ENCODE data around the gene RALGDS. TPM values are rescaled to one million over a fixed set of nuclear protein-coding genes. Genes with fewer than 3 reads are reported as not detected.

The RALGDS gene
- total and polyA plus RNA-seq, 2 donors (not counting 1 experiment from before 2014, with no cell fraction given), result 62.4 to 88.0 TPM

GRCh38 chr9:133131506-133131905, 10.5 kb upstream of the RALGDS start:
- peaks cover 0 to 8% of the 10 kb centered on the region in 2 experiments for H3K36me3 ChIP-seq (replicated peaks in 1 of 2; ENCODE audit: control extremely low read depth in 1 of 2, control insufficient read depth in 1 of 2, extremely low read depth in 1 of 2, insufficient read depth in 2 of 2, low read length in 1 of 2)
- POLR2A ChIA-PET, result interaction anchor here (0.7 to 1.8 kb wide), 4 partner anchors 10 to 17 kb away, joined by 4 to 7 read pairs (median 5); partner anchors contain the start of gene RALGDS
- no peak for DNase-seq
- ATAC-seq (ENCODE audit: low read depth), result no peak
- no peak overlapping the region for H3K4me3 ChIP-seq (ENCODE audit: control extremely low read depth in 1 of 5, extremely low read depth in 1 of 5, insufficient read depth in 1 of 5, low read depth in 2 of 5, low read length in 4 of 5)
- H3K4me2 ChIP-seq (replicated peaks; ENCODE audit: low read depth, low read length, poor library complexity, severe bottlenecking), result peak overlapping the region; percentile 52
- TF ChIP-seq CTCF (IDR thresholded peaks at IDR 0.05), result no peak
- TF ChIP-seq EZH2 (IDR thresholded peaks at IDR 0.05; ENCODE audit: borderline replicate concordance, insufficient read depth, low read depth, low read length, poor library complexity, severe bottlenecking), result no peak
- peak overlapping the region; percentile 71 to 95 for H3K27ac ChIP-seq (ENCODE audit: low read length in 2 of 2)
- peak overlapping the region; percentile 59 for H3K4me3 Mint-ChIP-seq
- H2AFZ ChIP-seq (ENCODE audit: insufficient read depth, low read depth, low read length, poor library complexity, severe bottlenecking), result no peak overlapping the region
- H3K4me1 Mint-ChIP-seq, result peaks cover 67% of the 10 kb centered on the region
- peak overlapping the region; percentile 100 for H3K27ac Mint-ChIP-seq
- H3K9ac ChIP-seq (ENCODE audit: low read length), result no peak overlapping the region
- peaks cover 69% of the 10 kb centered on the region for H3K79me2 ChIP-seq (ENCODE audit: control insufficient read depth, insufficient read depth, low read length)
- no peaks in the 10 kb centered on the region for H3K9me3 ChIP-seq (ENCODE audit: control extremely low read depth in 1 of 3, control insufficient read depth in 2 of 3, insufficient read depth in 1 of 3, low read length in 2 of 3)
- H3K27me3 Mint-ChIP-seq, result no peaks in the 10 kb centered on the region
- intact Hi-C loops (cut with micrococcal nuclease), result no loop called here
- H3K27me3 ChIP-seq (replicated peaks in 1 of 4; ENCODE audit: control extremely low read depth in 1 of 4, control insufficient read depth in 3 of 4, insufficient read depth in 4 of 4, low read length in 3 of 4), result no peaks in the 10 kb centered on the region
- peaks cover 34 to 65% of the 10 kb centered on the region in 2 donors for H3K4me1 ChIP-seq (ENCODE audit: control insufficient read depth in 2 of 2, insufficient read depth in 2 of 2, low read length in 2 of 2)
- 85% methylated on average over 5 of the region's 5 CpGs for WGBS (ENCODE audit: insufficient coverage)
- CTCF ChIA-PET, result interaction anchor here (6.7 to 6.9 kb wide), 2 partner anchors 12 to 17 kb away, joined by 48 to 87 read pairs; no protein-coding TSS in a partner anchor
- no peaks in the 10 kb centered on the region for H3K9me3 Mint-ChIP-seq (ENCODE audit: insufficient read depth)
- no peaks in the 10 kb centered on the region for H4K20me1 ChIP-seq (ENCODE audit: control insufficient read depth, insufficient read depth, low read length, poor library complexity, severe bottlenecking)

- peak overlapping the region; percentile 71 to 95 for H3K27ac ChIP-seq (ENCODE audit: low read length in 2 of 2)
- peaks cover 39 to 72% of the 10 kb centered on the region in 2 donors for H3K4me1 ChIP-seq (ENCODE audit: control insufficient read depth in 2 of 2, insufficient read depth in 2 of 2, low read length in 2 of 2)
- peak overlapping the region; percentile 52 for H3K4me2 ChIP-seq (replicated peaks; ENCODE audit: low read depth, low read length, poor library complexity, severe bottlenecking)
- Mint-ChIP-seq H3K27me3 (no peaks in the 10 kb centered on the region), H3K27ac (peak overlapping the region; percentile 100), H3K4me1 (peaks cover 69% of the 10 kb centered on the region), H3K4me3 (peak overlapping the region; percentile 65), H3K9me3 (ENCODE audit: insufficient read depth) (no peaks in the 10 kb centered on the region)
- H3K27me3 ChIP-seq (replicated peaks in 1 of 4; ENCODE audit: control extremely low read depth in 1 of 4, control insufficient read depth in 3 of 4, insufficient read depth in 4 of 4, low read length in 3 of 4), result no peaks in the 10 kb centered on the region
- H3K4me3 ChIP-seq (ENCODE audit: control extremely low read depth in 1 of 5, extremely low read depth in 1 of 5, insufficient read depth in 1 of 5, low read depth in 2 of 5, low read length in 4 of 5), result peak overlapping the region in 2 of 5 experiments; percentile 23 to 34
- peaks cover 69% of the 10 kb centered on the region for H3K79me2 ChIP-seq (ENCODE audit: control insufficient read depth, insufficient read depth, low read length)
- H3K9ac ChIP-seq (ENCODE audit: low read length), result peak overlapping the region; percentile 28
- POLR2A ChIA-PET, result interaction anchor here (0.6 to 1.8 kb wide), 6 partner anchors 9 to 24 kb away, joined by 3 to 7 read pairs (median 4); partner anchors contain the start of gene RALGDS
- peaks cover 0 to 8% of the 10 kb centered on the region in 2 experiments for H3K36me3 ChIP-seq (replicated peaks in 1 of 2; ENCODE audit: control extremely low read depth in 1 of 2, control insufficient read depth in 1 of 2, extremely low read depth in 1 of 2, insufficient read depth in 2 of 2, low read length in 1 of 2)
- H4K20me1 ChIP-seq (ENCODE audit: control insufficient read depth, insufficient read depth, low read length, poor library complexity, severe bottlenecking), result no peaks in the 10 kb centered on the region
- no peak for TF ChIP-seq CTCF (IDR thresholded peaks at IDR 0.05)
- TF ChIP-seq EZH2 (IDR thresholded peaks at IDR 0.05; ENCODE audit: borderline replicate concordance, insufficient read depth, low read depth, low read length, poor library complexity, severe bottlenecking), result no peak
- intact Hi-C loops (cut with micrococcal nuclease), result no loop called here
- H2AFZ ChIP-seq (ENCODE audit: insufficient read depth, low read depth, low read length, poor library complexity, severe bottlenecking), result peak overlapping the region; percentile 16
- ATAC-seq (ENCODE audit: low read depth), result peak; percentile 60
- peak; percentile 66 for DNase-seq
- H3K9me3 ChIP-seq (ENCODE audit: control extremely low read depth in 1 of 3, control insufficient read depth in 2 of 3, insufficient read depth in 1 of 3, low read length in 2 of 3), result no peaks in the 10 kb centered on the region
- CTCF ChIA-PET, result interaction anchor here (6.7 to 6.9 kb wide), 2 partner anchors 13 to 17 kb away, joined by 48 to 87 read pairs; no protein-coding TSS in a partner anchor
- WGBS (ENCODE audit: insufficient coverage), result 42% methylated on average over 10 of the region's 10 CpGs
Measured at GRCh38 chr9:133130685-133131244, 9.7 kb upstream of the RALGDS start.
